Keratinocyte (primary cell): Measurements from ENCODE around the gene MET. TPM values are rescaled to one million over a fixed set of nuclear protein-coding genes. Genes with fewer than 3 reads are reported as not detected.

Experiments
- DNase-seq: peaks from one replicate; pipeline ENCODE4 v3.0.0-alpha.2; 2011; ENCODE audit warnings: low read depth, missing footprints, low spot score
- FAIRE-seq: peaks from 2 replicates; lab custom pipeline; 2011; peaks lifted over from hg19 to GRCh38; lab: Jason Lieb, UNC
- H2AFZ ChIP-seq: 2 replicates; pipeline ENCODE4 v1.6.0; 2012; ENCODE audit warnings: low read length, control low read depth, inconsistent platforms; ENCODE audit not compliant: control insufficient read depth
- H3K27ac ChIP-seq: 2 replicates; pipeline ENCODE4 v1.5.1; 2011; ENCODE audit warnings: low read length; ENCODE audit not compliant: control insufficient read depth, insufficient read depth
- H3K27me3 ChIP-seq: 3 replicates; pipeline ENCODE4 v1.6.0; 2011; ENCODE audit warnings: low read length; ENCODE audit not compliant: control insufficient read depth, insufficient read depth; ENCODE audit errors: extremely low read depth
- H3K36me3 ChIP-seq, 2 experiments: 2 replicates in 1 of 2; 3 replicates in 1 of 2; pipeline ENCODE4 v1.5.1; 2011; ENCODE audit warnings: low read length in 2 of 2, mild to moderate bottlenecking in 1 of 2; ENCODE audit not compliant: control insufficient read depth in 2 of 2, insufficient read depth in 2 of 2; ENCODE audit errors: extremely low read depth in 1 of 2
- H3K4me1 ChIP-seq: 3 replicates; pipeline ENCODE4 v1.5.1; 2011; ENCODE audit warnings: low read length; ENCODE audit not compliant: control insufficient read depth, insufficient read depth; ENCODE audit errors: extremely low read depth
- H3K4me2 ChIP-seq: 3 replicates; pipeline ENCODE4 v1.6.0; 2011; ENCODE audit warnings: low read depth, low read length; ENCODE audit not compliant: control insufficient read depth, insufficient read depth; ENCODE audit errors: extremely low read depth
- H3K4me3 ChIP-seq, 3 experiments: fragments of 200-600 bp in 1 of 3; sonication (generic) in 1 of 3; 2 replicates in 2 of 3; 3 replicates in 1 of 3; pipeline ENCODE4 v1.5.1; 2011 to 2016; ENCODE audit warnings: low read length in 3 of 3, mild to moderate bottlenecking in 3 of 3, control low read depth in 2 of 3, inconsistent platforms in 1 of 3, low read depth in 1 of 3, mixed read lengths in 1 of 3, mixed run types in 1 of 3, moderate library complexity in 1 of 3; ENCODE audit not compliant: control insufficient read depth in 2 of 3, insufficient read depth in 2 of 3; ENCODE audit errors: extremely low read depth in 1 of 3
- H3K79me2 ChIP-seq: 2 replicates; pipeline ENCODE4 v1.6.0; 2012; ENCODE audit warnings: low read length; ENCODE audit not compliant: control insufficient read depth, insufficient read depth
- H3K9ac ChIP-seq: 3 replicates; pipeline ENCODE4 v1.6.0; 2011; ENCODE audit warnings: low read length; ENCODE audit not compliant: control insufficient read depth, insufficient read depth; ENCODE audit errors: extremely low read depth
- H3K9me1 ChIP-seq: 3 replicates; pipeline ENCODE4 v1.6.0; 2011; ENCODE audit warnings: low read length; ENCODE audit not compliant: control insufficient read depth, insufficient read depth; ENCODE audit errors: extremely low read depth
- H3K9me3 ChIP-seq: 2 replicates; pipeline ENCODE4 v1.5.1; 2012; ENCODE audit warnings: low read depth, low read length; ENCODE audit not compliant: control insufficient read depth
- H4K20me1 ChIP-seq: 3 replicates; pipeline ENCODE4 v1.6.0; 2011; ENCODE audit warnings: low read length; ENCODE audit not compliant: control insufficient read depth, insufficient read depth; ENCODE audit errors: extremely low read depth
- EZH2 ChIP-seq: IDR thresholded peaks from one replicate; pipeline ENCODE4 v1.6.1; 2012; ENCODE audit warnings: inconsistent platforms, mild to moderate bottlenecking, low read length, moderate library complexity
- dilution Hi-C: fragments of 300-500 bp; cut with MboI; formaldehyde crosslinking; loops from one replicate; pipeline ENCODE4 v1.7.0; 2020; ENCODE audit warnings: low sequenced_read_pairs; ENCODE audit not compliant: extremely low pct_ligation_motif_present
- polyA plus RNA-seq, 5 experiments: library from polyadenylated mRNA; depleted of rRNA in 3 of 5; stranded (reverse) in 3 of 5; stranded (forward) in 1 of 5; unstranded in 1 of 5; fragments of >200 nt; gene quantifications; 1 replicate in 1 of 5; 2 replicates in 3 of 5; 3 replicates in 1 of 5; pipeline versions ENCODE4 v1.2.1 to v1.2.3, GENCODE V29; 2011 to 2012; ENCODE audit warnings: missing spikeins in 2 of 5, low read depth in 1 of 5, low replicate concordance in 1 of 5
- TF ChIP-seq, protein P1 (sequence below), 3 experiments: IDR thresholded peaks in 1 of 3; conservative IDR thresholded peaks in 1 of 3; optimal IDR thresholded peaks in 1 of 3; 2 replicates in 2 of 3; 3 replicates in 1 of 3; pipeline versions ENCODE3 to v1.5.1; 2011; ENCODE audit warnings: low read length in 3 of 3, mild to moderate bottlenecking in 3 of 3, moderate library complexity in 2 of 3, control low read depth in 1 of 3, inconsistent platforms in 1 of 3; ENCODE audit not compliant: insufficient read depth in 2 of 3; ENCODE audit errors: extremely low read depth in 1 of 3

MET gene
- polyA plus RNA-seq, 1 donor (not counting 4 experiments of a cell fraction or from before 2014, with no cell fraction given): 117 TPM

DNA sequence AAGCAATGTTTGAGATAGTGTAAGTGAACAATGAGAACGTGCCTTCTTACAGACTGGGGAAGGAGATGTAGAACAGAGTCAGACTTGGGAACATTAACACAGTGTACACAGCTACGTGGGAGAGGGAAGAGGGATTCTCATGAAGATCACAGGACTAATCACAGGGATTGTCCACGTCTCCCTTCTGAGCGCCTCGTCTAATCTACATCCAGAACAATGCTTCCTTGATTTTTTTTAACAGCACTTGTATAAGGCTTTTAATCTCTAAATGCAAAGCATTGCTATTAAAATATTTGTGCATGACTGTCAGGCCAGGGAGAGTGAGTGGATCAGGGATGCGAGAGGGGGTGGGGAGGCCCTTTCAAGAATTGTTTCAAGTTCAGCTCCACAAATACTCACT lies 62.7 kb downstream of the MET start:
- peaks cover 14 to 20% of the 10 kb centered on the region in 2 experiments for H3K36me3 ChIP-seq
- no peak for DNase-seq
- H3K4me1 ChIP-seq: peaks cover 6% of the 10 kb centered on the region
- no peak overlapping the region for H3K4me2 ChIP-seq
- no peaks in the 10 kb centered on the region for H3K9me1 ChIP-seq
- no peaks in the 10 kb centered on the region for H3K9me3 ChIP-seq
- no peaks in the 10 kb centered on the region for H4K20me1 ChIP-seq
- no peak for FAIRE-seq
- no peak overlapping the region for H2AFZ ChIP-seq
- H3K9ac ChIP-seq: no peak overlapping the region
- no peak overlapping the region for H3K4me3 ChIP-seq
- H3K79me2 ChIP-seq: peaks cover 40% of the 10 kb centered on the region
- TF ChIP-seq, protein P1, sequence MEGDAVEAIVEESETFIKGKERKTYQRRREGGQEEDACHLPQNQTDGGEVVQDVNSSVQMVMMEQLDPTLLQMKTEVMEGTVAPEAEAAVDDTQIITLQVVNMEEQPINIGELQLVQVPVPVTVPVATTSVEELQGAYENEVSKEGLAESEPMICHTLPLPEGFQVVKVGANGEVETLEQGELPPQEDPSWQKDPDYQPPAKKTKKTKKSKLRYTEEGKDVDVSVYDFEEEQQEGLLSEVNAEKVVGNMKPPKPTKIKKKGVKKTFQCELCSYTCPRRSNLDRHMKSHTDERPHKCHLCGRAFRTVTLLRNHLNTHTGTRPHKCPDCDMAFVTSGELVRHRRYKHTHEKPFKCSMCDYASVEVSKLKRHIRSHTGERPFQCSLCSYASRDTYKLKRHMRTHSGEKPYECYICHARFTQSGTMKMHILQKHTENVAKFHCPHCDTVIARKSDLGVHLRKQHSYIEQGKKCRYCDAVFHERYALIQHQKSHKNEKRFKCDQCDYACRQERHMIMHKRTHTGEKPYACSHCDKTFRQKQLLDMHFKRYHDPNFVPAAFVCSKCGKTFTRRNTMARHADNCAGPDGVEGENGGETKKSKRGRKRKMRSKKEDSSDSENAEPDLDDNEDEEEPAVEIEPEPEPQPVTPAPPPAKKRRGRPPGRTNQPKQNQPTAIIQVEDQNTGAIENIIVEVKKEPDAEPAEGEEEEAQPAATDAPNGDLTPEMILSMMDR (optimal IDR thresholded peaks at IDR 0.05 in 1 of 3, IDR thresholded peaks at IDR 0.05 in 1 of 3, conservative IDR thresholded peaks at IDR 0.05 in 1 of 3; ENCODE audit: extremely low read depth in 1 of 3, insufficient read depth in 2 of 3, low read length in 3 of 3): no peak
- no peak for TF ChIP-seq EZH2
- dilution Hi-C loops: no loop called here
- no peaks in the 10 kb centered on the region for H3K27me3 ChIP-seq
- no peak overlapping the region for H3K27ac ChIP-seq

DNA sequence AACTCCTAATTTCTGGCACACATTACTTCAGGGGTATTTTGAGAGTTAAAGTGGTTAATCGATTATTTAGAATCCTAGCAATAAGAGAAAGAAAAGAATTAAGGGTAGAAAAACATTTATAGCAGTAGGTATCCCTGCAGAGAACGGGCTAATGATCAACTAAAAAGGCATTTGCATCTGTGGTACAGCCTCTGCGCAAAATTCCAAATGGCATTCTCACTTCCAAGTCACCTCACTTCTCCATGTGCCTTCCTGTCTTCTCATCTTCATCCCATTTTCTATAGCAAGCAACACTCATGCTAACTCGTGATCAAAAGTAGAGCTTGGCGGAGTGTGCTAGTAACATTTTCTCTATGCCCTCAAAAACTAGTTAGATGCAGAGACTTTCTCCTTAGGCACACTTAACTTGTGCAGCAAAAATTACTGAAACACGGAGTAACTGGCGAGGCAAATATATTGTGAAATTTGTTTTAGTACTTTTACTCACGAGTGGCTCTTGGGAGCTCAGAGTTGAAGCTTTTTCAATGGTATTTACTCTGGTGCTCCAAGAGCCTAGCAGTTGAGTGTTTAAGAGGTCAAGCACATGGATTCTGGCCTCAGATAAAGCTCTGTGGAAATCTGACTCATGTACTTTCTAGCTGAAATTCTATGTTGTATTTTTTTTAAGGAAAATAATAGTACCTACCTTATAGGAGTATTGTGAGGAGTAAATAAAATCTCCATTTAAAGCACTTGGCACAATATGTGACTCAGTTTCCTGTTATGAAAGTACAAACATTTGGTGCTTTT lies 65.1 kb downstream of the MET start:
- Histone ChIP-seq H3K4me2 (no peak overlapping the region), H3K9ac (no peak overlapping the region), H3K36me3 (peaks cover 9 to 14% of the 10 kb centered on the region in 2 experiments), H3K9me1 (no peaks in the 10 kb centered on the region), H3K4me3 (no peak overlapping the region), H3K27ac (no peak overlapping the region), H3K4me1 (peaks cover 28% of the 10 kb centered on the region), H3K27me3 (no peaks in the 10 kb centered on the region), H4K20me1 (no peaks in the 10 kb centered on the region), H3K79me2 (peaks cover 22% of the 10 kb centered on the region), H3K9me3 (no peaks in the 10 kb centered on the region), H2AFZ (no peak overlapping the region)
- DNase-seq (no peak), FAIRE-seq (no peak)
- TF ChIP-seq EZH2: no peak
- TF ChIP-seq, protein P1 (optimal IDR thresholded peaks at IDR 0.05 in 1 of 3, IDR thresholded peaks at IDR 0.05 in 1 of 3, conservative IDR thresholded peaks at IDR 0.05 in 1 of 3; ENCODE audit: extremely low read depth in 1 of 3, insufficient read depth in 2 of 3, low read length in 3 of 3): no peak
- dilution Hi-C loops: no loop called here
